NB4 (cell line): ENCODE measurements around the gene CEP85.

Source experiments
- DNase-seq: peaks from one replicate; pipeline ENCODE4 v3.0.0; 2010; ENCODE audit warnings: low read depth
- H3K4me3 ChIP-seq: one replicate; pipeline ENCODE4 v1.5.1; 2011; ENCODE audit warnings: mild to moderate bottlenecking, low read depth, low read length, moderate library complexity
- MAX ChIP-seq: IDR thresholded peaks from 2 replicates; pipeline ENCODE4 v1.6.1; 2011; ENCODE audit warnings: low read depth, low read length
- MYC ChIP-seq: IDR thresholded peaks from 2 replicates; pipeline ENCODE4 v1.6.1; 2011; ENCODE audit warnings: low read depth, low read length
- POLR2A ChIP-seq: IDR thresholded peaks from 2 replicates; pipeline ENCODE4 v1.6.1; 2011; ENCODE audit warnings: mild to moderate bottlenecking; ENCODE audit not compliant: insufficient read length; ENCODE audit errors: extremely low read depth
- TF ChIP-seq, protein P1 (sequence below): IDR thresholded peaks from one replicate; pipeline ENCODE4 v1.5.1; 2012; ENCODE audit warnings: low read depth, low read length

The CEP85 gene

DNA sequence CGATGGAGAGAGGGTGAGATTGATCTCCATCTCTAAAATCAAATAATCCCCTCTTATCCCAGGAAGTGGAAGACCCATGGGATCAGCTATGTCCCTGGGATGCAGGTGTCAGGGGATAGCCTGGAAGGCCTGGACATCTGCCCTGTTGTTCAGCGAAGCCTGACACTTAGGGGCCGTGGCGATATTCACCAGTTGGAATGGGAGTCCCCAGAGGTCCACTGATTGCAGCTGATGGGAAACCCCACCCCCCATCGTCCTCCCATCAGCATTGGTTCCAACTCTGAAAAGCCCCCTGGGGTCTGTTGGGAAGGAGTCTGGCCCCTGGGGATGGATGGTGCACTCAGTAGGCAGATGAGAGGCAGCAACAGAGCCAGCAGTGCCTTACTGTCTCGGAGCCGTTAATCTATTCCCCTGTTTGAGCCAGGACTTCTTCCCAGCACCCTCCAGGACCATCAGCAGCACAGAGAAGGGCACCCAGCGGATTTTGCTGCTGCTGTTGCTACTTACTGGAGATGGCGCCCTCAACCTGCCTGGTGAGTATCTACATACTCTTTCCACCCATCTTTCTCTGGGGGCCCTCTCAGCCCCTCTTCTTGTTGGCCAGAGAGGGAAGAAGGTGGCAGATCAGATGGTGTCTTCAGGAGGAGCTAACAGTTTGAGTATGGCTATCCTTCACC, 30.2 kb upstream of the CEP85 start:
- DNase-seq: peak; percentile 26
- TF ChIP-seq, protein P1, sequence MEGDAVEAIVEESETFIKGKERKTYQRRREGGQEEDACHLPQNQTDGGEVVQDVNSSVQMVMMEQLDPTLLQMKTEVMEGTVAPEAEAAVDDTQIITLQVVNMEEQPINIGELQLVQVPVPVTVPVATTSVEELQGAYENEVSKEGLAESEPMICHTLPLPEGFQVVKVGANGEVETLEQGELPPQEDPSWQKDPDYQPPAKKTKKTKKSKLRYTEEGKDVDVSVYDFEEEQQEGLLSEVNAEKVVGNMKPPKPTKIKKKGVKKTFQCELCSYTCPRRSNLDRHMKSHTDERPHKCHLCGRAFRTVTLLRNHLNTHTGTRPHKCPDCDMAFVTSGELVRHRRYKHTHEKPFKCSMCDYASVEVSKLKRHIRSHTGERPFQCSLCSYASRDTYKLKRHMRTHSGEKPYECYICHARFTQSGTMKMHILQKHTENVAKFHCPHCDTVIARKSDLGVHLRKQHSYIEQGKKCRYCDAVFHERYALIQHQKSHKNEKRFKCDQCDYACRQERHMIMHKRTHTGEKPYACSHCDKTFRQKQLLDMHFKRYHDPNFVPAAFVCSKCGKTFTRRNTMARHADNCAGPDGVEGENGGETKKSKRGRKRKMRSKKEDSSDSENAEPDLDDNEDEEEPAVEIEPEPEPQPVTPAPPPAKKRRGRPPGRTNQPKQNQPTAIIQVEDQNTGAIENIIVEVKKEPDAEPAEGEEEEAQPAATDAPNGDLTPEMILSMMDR: peak; percentile 18
- TF ChIP-seq MYC: no peak
- no peak for TF ChIP-seq POLR2A
- no peak overlapping the region for H3K4me3 ChIP-seq

DNA sequence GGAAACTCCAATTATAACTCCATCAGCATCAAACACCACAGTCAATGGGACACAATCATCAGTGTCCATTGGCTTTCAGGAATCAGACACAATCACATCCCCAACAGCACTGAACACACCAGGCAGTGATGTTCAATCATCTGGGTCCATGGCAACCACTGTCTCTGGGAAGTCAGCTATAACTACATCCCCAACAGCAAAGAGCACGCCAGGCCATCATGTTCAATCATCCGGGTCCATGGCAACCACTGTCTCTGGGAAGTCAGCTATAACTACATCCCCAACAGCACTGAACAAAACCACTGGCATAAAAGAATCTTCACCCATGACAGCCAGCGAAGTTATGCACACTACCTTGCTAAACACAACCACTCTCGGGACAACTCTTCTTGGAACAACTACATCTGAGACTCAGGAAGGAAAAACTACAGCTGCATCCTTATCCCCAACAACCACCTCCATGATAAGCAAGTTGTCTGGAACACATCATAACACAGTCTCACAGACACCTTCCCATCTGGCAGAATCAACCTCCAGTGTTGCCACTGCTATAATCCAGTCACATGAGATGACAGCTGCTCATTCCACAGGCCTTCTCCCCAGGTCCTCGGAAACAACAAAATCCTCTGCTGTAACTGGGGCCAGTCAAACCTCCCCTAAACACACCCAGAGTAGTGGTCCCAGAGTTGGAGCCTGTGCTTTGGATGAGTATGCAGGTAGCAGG, 23.7 kb upstream of the CEP85 start:
- no peak overlapping the region for H3K4me3 ChIP-seq
- TF ChIP-seq POLR2A (no peak), MYC (no peak), MAX (no peak)
- TF ChIP-seq, protein P1: no peak
- DNase-seq: no peak

- no peak for DNase-seq
- H3K4me3 ChIP-seq: no peak overlapping the region
- TF ChIP-seq POLR2A (no peak), MAX (no peak), MYC (no peak)
Observed at GRCh38 chr1:26212726-26213125, 21.3 kb upstream of the CEP85 start.

DNA sequence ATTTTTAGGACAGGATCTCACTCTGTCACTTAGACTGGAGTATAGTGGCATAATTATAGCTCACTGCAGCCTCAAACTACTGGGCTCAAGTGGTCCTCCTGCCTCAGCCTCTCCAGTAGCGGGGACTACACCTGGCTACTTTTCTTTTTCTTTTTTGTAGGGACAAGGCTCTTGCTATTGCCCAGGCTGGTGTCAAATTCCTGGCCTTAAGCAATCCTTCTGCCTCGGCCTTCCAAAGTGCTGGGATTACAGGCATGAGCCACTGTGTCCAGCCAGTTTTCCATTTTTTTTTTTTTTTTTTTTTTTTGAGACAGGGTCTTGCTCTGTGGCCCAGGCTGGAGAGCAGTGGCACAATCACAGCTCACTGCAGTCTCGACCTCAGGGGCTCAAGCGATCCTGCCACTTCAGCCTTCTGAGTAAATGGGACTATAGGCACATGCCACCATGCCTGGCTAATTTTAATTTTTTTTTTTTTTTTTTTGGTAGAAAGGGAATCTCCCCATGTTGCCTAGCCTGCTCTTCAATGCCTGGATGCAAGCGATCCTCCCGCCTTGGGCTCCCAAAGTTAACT, 20.6 kb upstream of the CEP85 start:
- H3K4me3 ChIP-seq: no peak overlapping the region
- TF ChIP-seq POLR2A (no peak), MAX (no peak), MYC (no peak)
- TF ChIP-seq, protein P1: no peak
- no peak for DNase-seq

DNA sequence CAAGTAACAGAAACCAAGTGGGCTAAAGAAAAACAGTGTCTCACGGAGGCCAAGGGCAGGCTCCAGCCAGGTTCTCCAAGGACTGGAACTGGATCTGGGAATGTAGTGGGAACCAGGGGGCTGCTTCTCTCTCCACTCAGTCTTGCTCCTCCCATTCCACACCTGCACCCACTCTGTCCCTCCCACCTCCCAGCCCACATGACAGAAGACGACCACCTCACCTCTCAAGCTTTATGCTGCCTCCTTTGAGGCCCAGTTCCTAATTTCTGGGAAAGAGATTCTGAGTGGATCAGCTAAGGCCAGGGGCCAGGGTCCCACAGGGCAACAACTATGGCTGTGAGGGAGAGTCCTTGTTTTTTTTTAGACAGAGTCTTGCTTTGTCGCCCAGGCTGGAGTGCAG, 18.8 kb upstream of the CEP85 start:
- H3K4me3 ChIP-seq: no peak overlapping the region
- TF ChIP-seq, protein P1: no peak
- no peak for DNase-seq

- no peak for DNase-seq
- TF ChIP-seq, protein P1: no peak
- TF ChIP-seq POLR2A: no peak
- no peak for TF ChIP-seq MYC
- no peak for TF ChIP-seq MAX
- no peak overlapping the region for H3K4me3 ChIP-seq
Observed at GRCh38 chr1:26218906-26219494, 15.0 kb upstream of the CEP85 start.
